T-helper 17 cell (primary cell): ENCODE data around the gene FBXL22. TPM values are rescaled to one million over a fixed set of nuclear protein-coding genes. Genes with fewer than 3 reads are reported as not detected.
A peak's percentile ranks its signal among the peaks of the same experiment; 100 is the strongest.
"Not testable (repeated sequence)": the region's sequence is repeated elsewhere in the genome, so short reads cannot be mapped to it uniquely, and the experiment has no call there.

Experiments
- ATAC-seq: fragments of 150-1000 bp; cut with Tn5 transposase; 2 replicates; pipeline ENCODE4 v1.10.0; 2021; ENCODE audit warnings: mild to moderate bottlenecking, moderate library complexity
- DNase-seq, 3 donors: peaks; one replicate each; pipeline versions ENCODE4 v3.0.0 to v3.0.0-alpha.2; 2020 to 2021
- H3K9me3 ChIP-seq: one replicate; pipeline ENCODE4 v1.7.0; 2013; ENCODE audit warnings: low read length, mild to moderate bottlenecking; ENCODE audit not compliant: control insufficient read depth, poor library complexity, severe bottlenecking
- H3K27ac Mint-ChIP-seq: one replicate; pipeline ENCODE4 v1.8.0; 2022; ENCODE audit warnings: mild to moderate bottlenecking, moderate library complexity, mixed read lengths
- H3K27me3 Mint-ChIP-seq: one replicate; pipeline ENCODE4 v1.8.0; 2022; ENCODE audit warnings: mixed read lengths
- H3K36me3 Mint-ChIP-seq: one replicate; pipeline ENCODE4 v1.8.0; 2022; ENCODE audit warnings: low read depth, mixed read lengths
- H3K4me1 Mint-ChIP-seq: one replicate; pipeline ENCODE4 v1.8.0; 2022; ENCODE audit warnings: mild to moderate bottlenecking, mixed read lengths
- H3K4me3 Mint-ChIP-seq: one replicate; pipeline ENCODE4 v1.8.0; 2022; ENCODE audit warnings: mild to moderate bottlenecking, moderate library complexity, mixed read lengths
- total RNA-seq, 4 donors: library from RNA in 2 of 4; stranded (reverse) in 2 of 4; gene quantifications; one replicate each; pipeline ENCODE4 v1.2.3 and lab custom pipeline; 2022 to 2026

The FBXL22 gene
- total RNA-seq, 2 donors from 2014 or later, result 0.81 to 1.1 TPM

DNA sequence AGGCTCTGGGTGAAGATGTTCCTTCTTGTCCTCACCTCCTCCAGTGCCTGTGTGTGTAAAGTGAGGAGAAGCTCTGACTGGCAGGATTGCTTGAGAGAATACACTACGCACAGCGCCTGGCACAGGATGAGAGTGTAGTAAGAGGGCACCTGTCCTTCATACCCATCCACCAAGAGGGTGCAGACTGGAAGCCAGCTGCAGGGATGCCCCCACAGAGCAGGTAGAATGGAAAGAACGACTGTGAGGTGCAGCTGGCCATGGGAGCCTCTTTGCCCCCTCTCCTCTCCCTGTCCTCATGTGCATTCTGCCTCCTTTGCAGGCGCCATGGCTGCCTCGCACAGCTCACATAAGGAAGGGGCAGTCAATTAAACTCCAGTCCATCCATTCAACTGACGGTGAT lies 12.3 kb downstream of the FBXL22 start:
- no peaks in the 10 kb centered on the region for H3K9me3 ChIP-seq
- ATAC-seq (no peak), DNase-seq (no peak)
- peaks cover 3% of the 10 kb centered on the region for H3K36me3 Mint-ChIP-seq
- H3K4me3 Mint-ChIP-seq, result no peak overlapping the region
- no peaks in the 10 kb centered on the region for H3K27me3 Mint-ChIP-seq
- peak overlapping the region; percentile 98 for H3K27ac Mint-ChIP-seq
- peaks cover 36% of the 10 kb centered on the region for H3K4me1 Mint-ChIP-seq

GRCh38 chr15:63610209-63610841 lies 13.1 kb downstream of the FBXL22 start:
- H3K27me3 Mint-ChIP-seq, result no peaks in the 10 kb centered on the region
- peaks cover 8% of the 10 kb centered on the region for H3K36me3 Mint-ChIP-seq

DNA sequence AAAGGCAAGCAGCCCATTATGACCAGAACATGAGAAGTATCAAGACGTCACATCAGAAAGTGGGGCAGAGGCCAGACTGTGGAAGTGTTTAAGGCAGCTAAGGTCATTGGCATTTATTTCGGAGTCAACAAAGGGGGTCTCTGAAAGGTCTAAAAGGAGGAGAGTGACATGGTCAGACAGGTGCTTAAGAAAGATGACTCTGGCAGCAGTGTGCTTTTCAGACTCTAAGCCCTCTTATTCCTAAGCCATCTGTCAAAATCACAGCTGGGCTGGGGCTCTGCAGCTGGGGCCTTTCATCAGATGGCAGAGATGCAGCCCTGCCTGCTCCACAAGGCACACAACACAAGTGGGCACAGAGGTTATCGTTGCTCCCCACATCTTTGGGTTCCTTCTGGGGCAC lies 14.0 kb downstream of the FBXL22 start:
- no peaks in the 10 kb centered on the region for H3K9me3 ChIP-seq
- Mint-ChIP-seq H3K27me3 (no peaks in the 10 kb centered on the region), H3K4me1 (peaks cover 27% of the 10 kb centered on the region), H3K27ac (peak overlapping the region; percentile 98), H3K4me3 (peak overlapping the region; percentile 61), H3K36me3 (peaks cover 11% of the 10 kb centered on the region)
- DNase-seq (no peak), ATAC-seq (no peak)

More at GRCh38 chr15:63610209-63610841, 13.1 kb downstream of the FBXL22 start:
- Mint-ChIP-seq H3K27ac (peak overlapping the region; percentile 98), H3K4me1 (peaks cover 34% of the 10 kb centered on the region), H3K4me3 (peak overlapping the region; percentile 75)
- DNase-seq, result peak; percentile 39 to 59 (median 40)
- ATAC-seq, result peak; percentile 92
- no peaks in the 10 kb centered on the region for H3K9me3 ChIP-seq

- Mint-ChIP-seq H3K27ac (peak overlapping the region; percentile 98), H3K4me3 (no peak overlapping the region), H3K36me3 (peaks cover 11% of the 10 kb centered on the region), H3K27me3 (no peaks in the 10 kb centered on the region), H3K4me1 (peaks cover 23% of the 10 kb centered on the region)
- DNase-seq (no peak), ATAC-seq (no peak)
- H3K9me3 ChIP-seq, result no peaks in the 10 kb centered on the region
These were observed 15.1 kb downstream of the FBXL22 start for GRCh38 chr15:63612300-63612699.

DNA sequence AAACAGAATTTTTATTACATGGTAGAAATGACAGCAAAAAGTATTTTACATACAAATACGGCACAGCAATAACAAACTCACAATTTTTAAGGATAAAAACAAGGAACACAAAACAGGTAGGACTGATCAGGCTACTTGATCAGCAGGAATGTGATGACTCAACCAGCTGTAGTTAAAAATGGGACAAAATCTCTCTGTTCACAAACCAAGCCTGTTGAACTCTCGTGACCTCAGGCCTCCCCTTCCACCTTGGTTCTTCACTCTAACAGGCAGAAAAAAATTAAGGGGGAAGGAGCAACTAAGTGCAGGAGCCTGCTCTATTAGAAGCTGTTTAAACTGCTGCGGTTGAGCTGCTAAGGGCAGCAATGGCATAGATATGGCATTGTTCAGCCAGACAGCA lies 18.7 kb downstream of the FBXL22 start:
- Mint-ChIP-seq H3K36me3 (peaks cover 8% of the 10 kb centered on the region), H3K4me1 (peaks cover 10% of the 10 kb centered on the region), H3K27me3 (no peaks in the 10 kb centered on the region), H3K27ac (no peak overlapping the region), H3K4me3 (no peak overlapping the region)
- no peaks in the 10 kb centered on the region for H3K9me3 ChIP-seq
- DNase-seq, result no peak
- no peak for ATAC-seq

DNA sequence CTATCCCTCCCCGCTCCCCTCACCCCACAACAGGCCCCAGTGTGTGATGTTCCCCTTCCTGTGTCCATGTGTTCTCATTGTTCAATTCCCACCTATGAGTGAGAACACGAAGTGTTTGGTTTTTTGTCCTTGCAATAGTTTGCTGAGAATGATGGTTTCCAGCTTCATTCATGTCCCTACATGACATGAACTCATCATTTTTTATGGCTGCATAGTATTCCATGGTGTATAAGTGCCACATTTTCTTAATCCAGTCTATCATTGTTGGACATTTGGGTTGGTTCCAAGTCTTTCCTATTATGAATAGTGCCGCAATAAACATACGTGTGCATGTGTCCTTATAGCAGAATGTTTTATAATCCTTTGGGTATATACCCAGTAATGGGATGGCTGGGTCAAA lies 20.0 kb downstream of the FBXL22 start:
- not testable (repeated sequence) for H3K4me1 Mint-ChIP-seq, DNase-seq, H3K27ac Mint-ChIP-seq, H3K9me3 ChIP-seq, H3K4me3 Mint-ChIP-seq, H3K27me3 Mint-ChIP-seq, ATAC-seq
- H3K36me3 Mint-ChIP-seq, result peaks cover 11% of the 10 kb centered on the region

GRCh38 chr15:63617627-63618026 lies 20.4 kb downstream of the FBXL22 start:
- peaks cover 11% of the 10 kb centered on the region for H3K36me3 Mint-ChIP-seq
- ATAC-seq, DNase-seq, H3K4me3 Mint-ChIP-seq, H3K4me1 Mint-ChIP-seq, H3K27ac Mint-ChIP-seq, H3K9me3 ChIP-seq, H3K27me3 Mint-ChIP-seq: not testable (repeated sequence)

DNA sequence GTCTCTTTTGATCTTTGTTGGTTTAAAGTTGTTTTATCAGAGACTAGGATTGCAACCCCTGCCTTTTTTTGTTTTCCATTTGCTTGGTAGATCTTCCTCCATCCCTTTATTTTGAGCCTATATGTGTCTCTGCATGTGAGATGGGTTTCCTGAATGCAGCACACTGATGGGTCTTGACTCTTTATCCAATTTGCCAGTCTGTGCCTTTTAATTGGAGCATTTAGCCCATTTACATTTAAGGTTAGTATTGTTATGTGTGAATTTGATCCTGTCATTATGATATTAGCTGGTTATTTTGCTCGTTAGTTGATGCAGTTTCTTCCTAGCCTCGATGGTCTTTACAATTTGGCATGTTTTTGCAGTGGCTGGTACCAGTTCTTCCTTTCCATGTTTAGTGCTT lies 23.6 kb downstream of the FBXL22 start:
- peaks cover 11% of the 10 kb centered on the region for H3K36me3 Mint-ChIP-seq
- not testable (repeated sequence) for H3K4me1 Mint-ChIP-seq, H3K4me3 Mint-ChIP-seq, ATAC-seq, H3K27me3 Mint-ChIP-seq, H3K27ac Mint-ChIP-seq, DNase-seq, H3K9me3 ChIP-seq

DNA sequence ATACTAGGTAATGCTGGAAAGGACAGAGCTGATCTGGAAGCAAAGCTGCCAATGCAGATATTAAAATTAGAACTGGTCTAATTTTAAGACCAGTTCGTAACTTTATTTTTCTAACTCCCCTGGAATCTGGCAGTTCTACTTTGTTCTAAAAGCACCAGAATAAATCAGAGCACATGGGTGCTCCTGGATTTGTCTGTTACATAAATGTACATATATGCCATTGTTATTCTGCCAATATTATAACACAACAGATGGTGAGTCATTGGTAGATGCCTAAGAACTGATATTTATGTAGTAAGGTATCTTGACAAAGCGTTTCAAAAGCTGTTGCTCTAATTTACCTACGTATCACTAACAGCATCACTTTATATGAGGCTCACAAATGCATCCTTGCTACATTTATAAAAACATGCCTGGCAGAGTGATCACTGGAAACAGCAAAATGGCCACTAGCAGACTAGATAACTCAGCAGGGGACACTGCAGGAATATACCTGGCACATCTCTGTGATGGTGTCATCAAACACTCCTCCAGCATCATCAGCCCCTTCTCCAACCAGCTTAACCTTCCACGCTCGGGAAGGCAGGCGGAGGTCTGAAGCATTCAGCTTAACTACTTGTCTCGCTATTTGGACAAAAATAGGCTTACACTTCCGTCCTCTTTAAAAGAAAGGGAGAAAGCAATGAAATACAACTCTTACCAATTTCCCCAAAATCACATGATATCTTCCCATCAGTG lies 26.2 kb downstream of the FBXL22 start:
- no peak overlapping the region for H3K27ac Mint-ChIP-seq
- H3K36me3 Mint-ChIP-seq, result peaks cover 12% of the 10 kb centered on the region
- H3K27me3 Mint-ChIP-seq, result no peaks in the 10 kb centered on the region
- H3K4me3 Mint-ChIP-seq, result no peak overlapping the region
- H3K4me1 Mint-ChIP-seq, result no peaks in the 10 kb centered on the region
- no peak for DNase-seq
- H3K9me3 ChIP-seq, result no peaks in the 10 kb centered on the region
- ATAC-seq, result no peak

DNA sequence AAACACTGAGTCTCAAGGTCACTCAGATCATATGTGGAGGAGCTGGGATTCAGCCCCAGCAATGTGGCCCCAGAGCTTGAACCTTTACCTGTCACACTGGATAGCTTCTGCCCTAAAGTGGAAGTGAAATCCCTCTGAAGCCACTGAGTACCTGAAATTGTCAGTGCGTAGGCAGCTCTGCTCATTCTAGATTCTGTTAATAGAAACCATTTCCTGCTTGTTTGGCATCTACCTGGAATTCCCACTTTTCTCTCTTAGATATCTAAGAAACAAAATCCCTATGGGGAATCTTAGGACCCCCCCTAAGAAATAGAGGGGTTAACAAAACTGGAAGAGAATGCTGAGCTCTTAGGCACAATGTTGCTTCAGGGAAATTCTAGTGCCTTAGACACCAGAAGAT lies 29.8 kb downstream of the FBXL22 start:
- no peak for ATAC-seq
- no peak for DNase-seq
- Mint-ChIP-seq H3K36me3 (peaks cover 14% of the 10 kb centered on the region), H3K27me3 (no peaks in the 10 kb centered on the region), H3K27ac (peak overlapping the region; percentile 79), H3K4me1 (peaks cover 2% of the 10 kb centered on the region), H3K4me3 (no peak overlapping the region)
- H3K9me3 ChIP-seq, result no peaks in the 10 kb centered on the region

DNA sequence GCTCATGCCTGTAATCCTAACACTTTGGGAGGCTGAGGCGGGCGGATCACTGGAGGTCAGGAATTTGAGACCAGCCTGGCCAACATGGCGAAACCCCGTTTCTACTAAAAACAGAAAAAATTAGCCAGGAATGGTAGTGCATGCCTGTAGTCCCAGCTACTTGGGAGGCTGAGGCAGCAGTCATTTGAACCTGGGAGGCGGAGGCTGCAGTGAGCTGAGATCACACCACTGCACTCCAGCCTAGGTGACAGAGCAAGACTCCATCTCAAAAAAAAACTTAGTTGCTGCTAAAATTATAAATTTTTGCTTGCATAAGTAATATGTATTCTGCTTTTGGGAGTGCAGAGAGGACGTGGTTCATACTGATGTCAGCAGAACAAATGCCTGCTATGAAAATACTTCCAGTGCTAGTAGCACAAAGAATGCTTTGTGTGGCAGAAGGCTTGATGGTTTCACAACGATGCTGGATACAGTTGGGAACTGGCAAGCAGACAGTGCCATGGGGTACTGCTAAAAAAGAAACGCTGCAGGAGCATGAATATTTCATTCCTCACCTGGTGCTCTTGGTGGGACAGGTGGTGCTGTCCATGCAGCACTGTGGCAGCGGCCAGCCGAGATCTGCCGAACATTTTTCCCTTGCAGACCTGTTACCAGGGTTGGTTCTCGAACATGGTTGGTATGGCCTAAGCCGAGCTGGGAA lies 31.1 kb downstream of the FBXL22 start:
- no peak for ATAC-seq

DNA sequence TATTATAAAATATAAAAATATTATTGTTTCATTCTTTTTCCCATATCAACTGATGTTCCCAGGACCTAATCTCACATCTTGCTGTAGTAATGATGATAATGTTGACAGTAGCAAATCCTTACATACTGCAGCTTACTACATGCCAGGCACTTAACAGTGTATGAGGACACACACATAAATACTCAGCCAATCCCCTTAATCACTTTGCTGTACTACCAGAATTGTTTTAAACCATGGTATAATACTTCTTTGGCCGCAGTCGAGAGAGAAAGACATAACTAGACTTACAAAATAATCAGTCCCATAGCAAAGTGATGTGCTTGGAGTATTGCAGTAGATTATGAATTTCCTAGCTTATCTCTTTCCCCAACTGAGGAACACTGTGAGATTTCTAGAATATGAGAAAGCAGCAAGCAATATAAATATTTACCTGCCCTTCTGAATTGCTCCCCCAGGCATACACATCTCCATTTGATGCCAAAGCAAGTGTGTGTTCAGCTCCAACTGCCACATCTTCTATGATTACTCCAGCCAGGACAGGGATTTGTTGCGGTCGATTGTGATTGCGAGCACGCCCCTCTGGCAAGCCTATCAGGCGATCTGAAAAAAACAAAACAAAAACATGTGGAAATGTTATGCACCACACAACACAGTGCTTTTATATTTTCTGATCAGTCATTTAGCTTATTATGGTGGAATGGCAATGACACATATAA lies 33.0 kb downstream of the FBXL22 start:
- Mint-ChIP-seq H3K4me3 (no peak overlapping the region), H3K4me1 (peaks cover 2% of the 10 kb centered on the region), H3K36me3 (peaks cover 18% of the 10 kb centered on the region), H3K27me3 (no peaks in the 10 kb centered on the region), H3K27ac (no peak overlapping the region)
- DNase-seq (no peak), ATAC-seq (no peak)
- no peaks in the 10 kb centered on the region for H3K9me3 ChIP-seq

More for the DNA sequence above, 31.1 kb downstream of the FBXL22 start:
- Mint-ChIP-seq H3K36me3 (peaks cover 19% of the 10 kb centered on the region), H3K27ac (no peak overlapping the region), H3K4me3 (no peak overlapping the region), H3K27me3 (no peaks in the 10 kb centered on the region), H3K4me1 (peaks cover 2% of the 10 kb centered on the region)
- H3K9me3 ChIP-seq, result no peaks in the 10 kb centered on the region
- no peak for DNase-seq

- no peaks in the 10 kb centered on the region for H3K9me3 ChIP-seq
- no peak for DNase-seq
- peaks cover 16% of the 10 kb centered on the region for H3K36me3 Mint-ChIP-seq
- H3K27me3 Mint-ChIP-seq, result no peaks in the 10 kb centered on the region
- no peak for ATAC-seq
- H3K27ac Mint-ChIP-seq, result no peak overlapping the region
- H3K4me3 Mint-ChIP-seq, result no peak overlapping the region
- H3K4me1 Mint-ChIP-seq, result peaks cover 2% of the 10 kb centered on the region
These were observed 36.1 kb downstream of the FBXL22 start for GRCh38 chr15:63633312-63633711.
